Thyroid gland (tissue), 4 donors: ENCODE data around the gene KCNIP1.

Experiments
- POLR2A ChIP-seq, 2 donors: fragments of 450-650 bp; IDR thresholded peaks; one replicate each; pipeline ENCODE4 v1.6.1; 2017; ENCODE audit warnings: antibody characterized with exemption in 2 of 2, mild to moderate bottlenecking in 2 of 2, moderate library complexity in 1 of 2
- TF ChIP-seq, protein P1 (sequence below), 6 experiments: fragments of 200-600 bp in 3 of 6; fragments of 450-650 bp in 3 of 6; sonication (generic) in 3 of 6; IDR thresholded peaks; one replicate each; pipeline ENCODE4 v1.5.1; 2016 to 2019; ENCODE audit warnings: antibody characterized with exemption in 6 of 6, mild to moderate bottlenecking in 2 of 6, inconsistent platforms in 1 of 6, moderate library complexity in 1 of 6

DNA sequence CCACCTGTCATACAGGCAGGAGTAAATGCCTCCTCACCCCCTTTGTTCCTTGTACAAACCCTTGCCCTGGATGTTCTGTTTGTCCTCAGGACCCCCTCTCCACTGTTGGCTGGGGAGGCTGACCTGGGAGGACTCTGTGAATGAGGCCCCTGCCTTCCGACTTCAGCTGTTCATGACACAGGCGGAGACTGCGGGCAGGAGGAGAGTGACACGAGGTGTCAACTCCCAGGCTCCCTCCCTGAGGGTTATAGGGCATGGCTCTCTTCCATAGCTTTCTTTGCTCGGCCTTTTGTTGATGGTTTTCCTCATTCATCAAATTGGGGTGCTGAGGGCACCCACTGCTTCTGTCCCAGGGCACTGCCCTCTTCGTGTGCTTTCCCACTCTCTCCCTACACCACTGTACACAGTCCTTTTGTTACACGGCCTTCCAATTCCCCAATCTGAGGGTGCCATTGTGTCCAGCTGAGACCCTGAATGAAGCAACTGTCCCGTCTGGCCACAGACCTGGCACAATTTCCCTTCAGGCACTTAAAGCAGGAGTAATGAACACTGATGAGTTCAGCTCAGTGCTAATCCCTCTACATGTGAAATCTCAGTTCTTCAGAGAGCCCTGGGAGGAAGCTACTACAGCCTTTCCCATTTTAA is 33.8 kb downstream of the KCNIP1 start:
- no peak for TF ChIP-seq POLR2A (IDR thresholded peaks at IDR 0.05)
- TF ChIP-seq, protein P1, sequence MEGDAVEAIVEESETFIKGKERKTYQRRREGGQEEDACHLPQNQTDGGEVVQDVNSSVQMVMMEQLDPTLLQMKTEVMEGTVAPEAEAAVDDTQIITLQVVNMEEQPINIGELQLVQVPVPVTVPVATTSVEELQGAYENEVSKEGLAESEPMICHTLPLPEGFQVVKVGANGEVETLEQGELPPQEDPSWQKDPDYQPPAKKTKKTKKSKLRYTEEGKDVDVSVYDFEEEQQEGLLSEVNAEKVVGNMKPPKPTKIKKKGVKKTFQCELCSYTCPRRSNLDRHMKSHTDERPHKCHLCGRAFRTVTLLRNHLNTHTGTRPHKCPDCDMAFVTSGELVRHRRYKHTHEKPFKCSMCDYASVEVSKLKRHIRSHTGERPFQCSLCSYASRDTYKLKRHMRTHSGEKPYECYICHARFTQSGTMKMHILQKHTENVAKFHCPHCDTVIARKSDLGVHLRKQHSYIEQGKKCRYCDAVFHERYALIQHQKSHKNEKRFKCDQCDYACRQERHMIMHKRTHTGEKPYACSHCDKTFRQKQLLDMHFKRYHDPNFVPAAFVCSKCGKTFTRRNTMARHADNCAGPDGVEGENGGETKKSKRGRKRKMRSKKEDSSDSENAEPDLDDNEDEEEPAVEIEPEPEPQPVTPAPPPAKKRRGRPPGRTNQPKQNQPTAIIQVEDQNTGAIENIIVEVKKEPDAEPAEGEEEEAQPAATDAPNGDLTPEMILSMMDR (IDR thresholded peaks at IDR 0.05) = no peak
